ENCODE data around the gene HOXB6. TPM values are rescaled to one million over a fixed set of nuclear protein-coding genes. Genes with fewer than 3 reads are reported as not detected.

HOXB6 gene
- total RNA-seq, 5 donors from 2014 or later (not counting 1 experiment from before 2014, with no cell fraction given), result 0.16 to 0.33 TPM; not detected in 3

DNA sequence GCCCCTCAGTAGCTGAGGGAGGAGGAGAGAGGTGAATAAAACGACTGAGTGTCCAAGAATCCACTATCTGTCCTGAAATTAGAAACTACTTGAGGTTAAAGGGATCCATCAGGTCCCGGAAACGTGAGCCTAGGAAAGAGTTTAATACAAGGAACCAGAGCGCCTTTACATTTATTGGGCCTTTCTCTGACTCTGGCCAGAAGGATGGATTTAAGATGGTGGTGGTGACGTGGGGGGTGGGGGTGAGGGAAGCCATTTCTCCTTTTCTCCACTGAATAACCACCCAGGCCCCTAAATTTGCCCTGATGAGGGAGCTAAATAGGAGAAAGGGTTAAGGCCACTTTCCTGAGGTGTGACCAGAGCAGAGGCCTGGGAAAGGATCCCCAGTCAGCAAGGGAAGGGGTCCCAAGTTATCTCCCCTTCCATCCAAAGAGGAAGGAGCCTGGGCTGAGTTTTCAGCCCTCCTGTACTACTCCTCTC is 22.4 kb upstream of the HOXB6 start:
- no peaks in the 10 kb centered on the region for H3K9me3 ChIP-seq
- ATAC-seq (replicated peaks in 1 of 4) (no peak), DNase-seq (no peak)
- no peak overlapping the region for H3K27ac ChIP-seq (ENCODE audit: low read length)
- H3K36me3 Mint-ChIP-seq, result no peaks in the 10 kb centered on the region
- ChIA-PET CTCF (interaction anchor here in 1 of 2 donors (0.6 kb wide), 1 partner anchor 12 kb away, joined by 5 read pairs; the partner anchor contains the start of gene HOXB8), POLR2A (interaction anchor here (0.6 to 0.7 kb wide), 2 partner anchors 12 to 31 kb away, joined by 7 read pairs; no protein-coding TSS in a partner anchor)
- peaks cover 36 to 89% of the 10 kb centered on the region in 2 experiments for H3K27me3 ChIP-seq (replicated peaks in 1 of 2; ENCODE audit: control insufficient read depth in 2 of 2, extremely low read depth in 1 of 2, insufficient read depth in 2 of 2, low read length in 1 of 2)
- peaks cover 68 to 90% of the 10 kb centered on the region in 2 donors for H3K27me3 Mint-ChIP-seq
- 86% methylated on average over 2 of the region's 5 CpGs for WGBS (ENCODE audit: insufficient coverage)
- no peaks in the 10 kb centered on the region for H3K36me3 ChIP-seq (ENCODE audit: control insufficient read depth in 2 of 2, extremely low read depth in 1 of 2, insufficient read depth in 1 of 2, low read length in 1 of 2)
- no peaks in the 10 kb centered on the region for H3K9me3 Mint-ChIP-seq
- peak overlapping the region; percentile 66 to 77 (median 75) for H3K4me3 Mint-ChIP-seq
- H3K4me1 ChIP-seq (ENCODE audit: control insufficient read depth in 1 of 2, extremely low read depth in 1 of 2, insufficient read depth in 2 of 2, low read length in 2 of 2), result peaks cover 8 to 29% of the 10 kb centered on the region in 2 experiments
- peaks cover 10 to 20% (median 18%) of the 10 kb centered on the region in 3 donors for H3K4me1 Mint-ChIP-seq
- no peak overlapping the region for H3K4me3 ChIP-seq (ENCODE audit: control insufficient read depth in 1 of 2, extremely low read depth in 1 of 2, low read length in 1 of 2)
- H3K27ac Mint-ChIP-seq, result no peak overlapping the region

GRCh38 chr17:48626245-48627117 is 21.7 kb upstream of the HOXB6 start, which contains the start of gene HOXB9:
HOXB9 (minus strand) TSS chr17:48626358; CDS start chr17:48626269, 89 bp downstream.
- Histone ChIP-seq H3K9me3 (no peaks in the 10 kb centered on the region), H3K36me3 (ENCODE audit: control insufficient read depth in 2 of 2, extremely low read depth in 1 of 2, insufficient read depth in 1 of 2, low read length in 1 of 2) (no peaks in the 10 kb centered on the region), H3K27me3 (replicated peaks in 1 of 2; ENCODE audit: control insufficient read depth in 2 of 2, extremely low read depth in 1 of 2, insufficient read depth in 2 of 2, low read length in 1 of 2) (peaks cover 33 to 89% of the 10 kb centered on the region in 2 experiments), H3K4me1 (ENCODE audit: control insufficient read depth in 1 of 2, extremely low read depth in 1 of 2, insufficient read depth in 2 of 2, low read length in 2 of 2) (peaks cover 8 to 29% of the 10 kb centered on the region in 2 experiments), H3K4me3 (ENCODE audit: control insufficient read depth in 1 of 2, extremely low read depth in 1 of 2, low read length in 1 of 2) (peak within 1 kb of the TSS; percentile 33 to 71), H3K27ac (ENCODE audit: low read length) (no peak within 1 kb of the TSS)
- Mint-ChIP-seq H3K27me3 (peaks cover 71 to 90% of the 10 kb centered on the region in 2 donors), H3K9me3 (no peaks in the 10 kb centered on the region), H3K27ac (no peak within 1 kb of the TSS), H3K4me1 (peaks cover 10 to 20% (median 18%) of the 10 kb centered on the region in 3 donors), H3K36me3 (no peaks in the 10 kb centered on the region), H3K4me3 (peak within 1 kb of the TSS; percentile 75 to 78 (median 77))
- DNase-seq (peak in 7 of 35 experiments; percentile 24 to 67 (median 33)), ATAC-seq (replicated peaks in 1 of 4) (peak; percentile 42 to 67 (median 48))
- 0% methylated on average over 18 of the region's 50 CpGs for WGBS (ENCODE audit: insufficient coverage)
- ChIA-PET CTCF (interaction anchor here (0.6 to 1.9 kb wide), 7 partner anchors 9 to 552 kb away, joined by 3 to 7 read pairs (median 4); partner anchors contain the start of gene HOXB8 (in 1 of the 2)), POLR2A (interaction anchor here (0.6 to 0.7 kb wide), 4 partner anchors 8 to 547 kb away, joined by 3 to 7 read pairs (median 6); no protein-coding TSS in a partner anchor)

GRCh38 chr17:48625495-48626244 is 20.9 kb upstream of the HOXB6 start:
- no peak overlapping the region for H3K27ac Mint-ChIP-seq
- Histone ChIP-seq H3K27ac (ENCODE audit: low read length) (no peak overlapping the region), H3K4me1 (ENCODE audit: control insufficient read depth in 1 of 2, extremely low read depth in 1 of 2, insufficient read depth in 2 of 2, low read length in 2 of 2) (peaks cover 8 to 29% of the 10 kb centered on the region in 2 experiments), H3K4me3 (ENCODE audit: control insufficient read depth in 1 of 2, extremely low read depth in 1 of 2, low read length in 1 of 2) (peak overlapping the region; percentile 33 to 71), H3K36me3 (ENCODE audit: control insufficient read depth in 2 of 2, extremely low read depth in 1 of 2, insufficient read depth in 1 of 2, low read length in 1 of 2) (no peaks in the 10 kb centered on the region), H3K27me3 (replicated peaks in 1 of 2; ENCODE audit: control insufficient read depth in 2 of 2, extremely low read depth in 1 of 2, insufficient read depth in 2 of 2, low read length in 1 of 2) (peaks cover 34 to 89% of the 10 kb centered on the region in 2 experiments), H3K9me3 (no peaks in the 10 kb centered on the region)
- H3K9me3 Mint-ChIP-seq, result no peaks in the 10 kb centered on the region
- H3K4me3 Mint-ChIP-seq, result peak overlapping the region; percentile 75 to 78 (median 77)
- DNase-seq (peak in 5 of 35 experiments; percentile 26 to 66 (median 34)), ATAC-seq (replicated peaks in 1 of 4) (peak; percentile 66 to 76 (median 72))
- ChIA-PET POLR2A (interaction anchor here in 1 of 2 donors (0.6 to 0.7 kb wide), 2 partner anchors 546 to 976 kb away, joined by 3 to 4 read pairs; no protein-coding TSS in a partner anchor), CTCF (interaction anchor here (0.6 to 1.9 kb wide), 7 partner anchors 10 to 551 kb away, joined by 3 to 8 read pairs (median 4); no protein-coding TSS in a partner anchor)
- peaks cover 72 to 90% of the 10 kb centered on the region in 2 donors for H3K27me3 Mint-ChIP-seq
- no peaks in the 10 kb centered on the region for H3K36me3 Mint-ChIP-seq
- H3K4me1 Mint-ChIP-seq, result peaks cover 10 to 20% (median 18%) of the 10 kb centered on the region in 3 donors
- under 1% methylated on average over 65 of the region's 69 CpGs for WGBS (ENCODE audit: insufficient coverage)

GRCh38 chr17:48624544-48625494 is 20.0 kb upstream of the HOXB6 start:
- Histone ChIP-seq H3K4me1 (ENCODE audit: control insufficient read depth in 1 of 2, extremely low read depth in 1 of 2, insufficient read depth in 2 of 2, low read length in 2 of 2) (peaks cover 8 to 29% of the 10 kb centered on the region in 2 experiments), H3K36me3 (ENCODE audit: control insufficient read depth in 2 of 2, extremely low read depth in 1 of 2, insufficient read depth in 1 of 2, low read length in 1 of 2) (no peaks in the 10 kb centered on the region), H3K9me3 (no peaks in the 10 kb centered on the region), H3K4me3 (ENCODE audit: control insufficient read depth in 1 of 2, extremely low read depth in 1 of 2, low read length in 1 of 2) (peak overlapping the region; percentile 26 to 71), H3K27ac (ENCODE audit: low read length) (no peak overlapping the region), H3K27me3 (replicated peaks in 1 of 2; ENCODE audit: control insufficient read depth in 2 of 2, extremely low read depth in 1 of 2, insufficient read depth in 2 of 2, low read length in 1 of 2) (peaks cover 26 to 93% of the 10 kb centered on the region in 2 experiments)
- DNase-seq (peak in 2 of 35 experiments; percentile 24 to 55), ATAC-seq (replicated peaks in 1 of 4) (peak; percentile 11 to 47 (median 22))
- WGBS (ENCODE audit: insufficient coverage), result 4% methylated on average over 54 of the region's 66 CpGs
- CTCF ChIA-PET, result interaction anchor here in 1 of 2 donors (0.6 to 1.9 kb wide), 6 partner anchors 11 to 550 kb away, joined by 3 to 8 read pairs (median 4); no protein-coding TSS in a partner anchor
- H3K4me1 Mint-ChIP-seq, result peaks cover 10 to 20% (median 18%) of the 10 kb centered on the region in 3 donors
- no peaks in the 10 kb centered on the region for H3K9me3 Mint-ChIP-seq
- no peak overlapping the region for H3K27ac Mint-ChIP-seq
- H3K36me3 Mint-ChIP-seq, result no peaks in the 10 kb centered on the region
- peaks cover 68 to 90% of the 10 kb centered on the region in 2 donors for H3K27me3 Mint-ChIP-seq
- peak overlapping the region; percentile 75 to 78 (median 77) for H3K4me3 Mint-ChIP-seq
- POLR2A ChIA-PET, result interaction anchor here in 1 of 2 donors (0.5 to 0.6 kb wide), 2 partner anchors 423 to 976 kb away, joined by 3 read pairs; no protein-coding TSS in a partner anchor

- Mint-ChIP-seq H3K27ac (no peak overlapping the region), H3K4me1 (peaks cover 12 to 24% (median 18%) of the 10 kb centered on the region in 3 donors), H3K36me3 (no peaks in the 10 kb centered on the region), H3K27me3 (peaks cover 68 to 89% of the 10 kb centered on the region in 2 donors), H3K9me3 (no peaks in the 10 kb centered on the region), H3K4me3 (peak overlapping the region in 1 of 3 donors; percentile 77)
- Histone ChIP-seq H3K4me3 (ENCODE audit: control insufficient read depth in 1 of 2, extremely low read depth in 1 of 2, low read length in 1 of 2) (no peak overlapping the region), H3K36me3 (ENCODE audit: control insufficient read depth in 2 of 2, extremely low read depth in 1 of 2, insufficient read depth in 1 of 2, low read length in 1 of 2) (no peaks in the 10 kb centered on the region), H3K27ac (ENCODE audit: low read length) (no peak overlapping the region), H3K9me3 (no peaks in the 10 kb centered on the region), H3K27me3 (replicated peaks in 1 of 2; ENCODE audit: control insufficient read depth in 2 of 2, extremely low read depth in 1 of 2, insufficient read depth in 2 of 2, low read length in 1 of 2) (peaks cover 25 to 95% of the 10 kb centered on the region in 2 experiments), H3K4me1 (ENCODE audit: control insufficient read depth in 1 of 2, extremely low read depth in 1 of 2, insufficient read depth in 2 of 2, low read length in 2 of 2) (peaks cover 8 to 34% of the 10 kb centered on the region in 2 experiments)
- ATAC-seq (replicated peaks in 1 of 4) (no peak), DNase-seq (no peak)
- ChIA-PET CTCF (interaction anchor here in 1 of 2 donors (0.5 to 1.0 kb wide), 4 partner anchors 8 to 492 kb away, joined by 3 to 6 read pairs (median 4); no protein-coding TSS in a partner anchor), POLR2A (interaction anchor here in 1 of 2 donors (0.6 kb wide), 1 partner anchor 913 kb away, joined by 3 read pairs; no protein-coding TSS in a partner anchor)
- WGBS (ENCODE audit: insufficient coverage), result 87% methylated on average over 3 of the region's 5 CpGs
These were observed 19.3 kb upstream of the HOXB6 start for GRCh38 chr17:48624118-48624517.

Data from T-cell (primary cell).